NCI-H82 (cell line): ENCODE measurements around the gene TMEM267.
"Not testable (repeated sequence)": the region's sequence is repeated elsewhere in the genome, so short reads cannot be mapped to it uniquely, and the experiment has no call there.

Experiments
- DNase-seq: peaks from one replicate; lab custom pipeline; 2025; lab: John Stamatoyannopoulos, UW

TMEM267 gene

DNA sequence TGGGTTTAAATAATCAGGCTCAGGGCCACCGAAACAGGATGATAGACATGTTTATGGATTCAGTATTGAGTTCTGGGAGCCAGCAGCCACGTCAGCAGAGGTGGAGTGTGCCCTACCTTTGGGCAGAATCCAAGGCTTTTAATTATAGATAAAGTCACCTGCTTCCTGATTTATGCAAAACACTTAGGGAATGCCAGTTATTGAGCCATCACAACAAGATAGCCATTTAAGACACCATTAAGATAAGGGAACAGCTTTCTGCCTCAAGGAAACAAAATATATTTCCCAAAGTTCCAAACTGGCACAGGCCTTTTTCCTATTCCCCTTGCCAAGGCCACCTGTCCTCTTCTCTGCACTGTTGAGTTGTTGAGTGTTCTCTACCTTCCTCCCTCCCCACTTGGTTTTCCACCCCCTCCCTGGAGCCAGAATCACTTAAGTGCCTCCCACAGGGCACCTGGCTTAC, 73.8 kb downstream of the TMEM267 start:
- no peak for DNase-seq

DNA sequence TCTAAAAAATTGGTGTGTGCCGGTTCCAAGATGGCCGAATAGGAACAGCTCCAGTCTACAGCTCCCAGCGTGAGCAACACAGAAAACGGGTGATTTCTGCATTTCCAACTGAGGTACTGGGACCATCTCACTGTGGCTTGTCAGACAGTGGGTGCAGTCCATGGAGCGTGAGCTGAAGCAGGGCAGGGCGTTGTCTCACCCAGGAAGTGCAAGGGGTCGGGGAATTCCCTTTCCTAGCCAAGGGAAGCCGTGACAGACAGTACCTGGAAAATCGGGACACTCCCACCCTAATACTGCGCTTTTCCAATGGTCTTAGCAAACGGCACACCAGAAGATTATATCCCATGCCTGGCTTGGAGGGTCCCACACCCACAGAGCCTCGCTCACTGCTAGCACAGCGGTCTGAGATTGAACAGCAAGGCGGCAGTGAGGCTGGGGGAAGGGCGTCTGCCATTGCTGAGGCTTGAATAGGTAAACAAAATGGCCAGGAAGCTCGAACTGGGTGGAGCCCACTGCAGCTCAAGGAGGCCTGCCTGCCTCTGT, 81.1 kb downstream of the TMEM267 start:
- not testable (repeated sequence) for DNase-seq

DNA sequence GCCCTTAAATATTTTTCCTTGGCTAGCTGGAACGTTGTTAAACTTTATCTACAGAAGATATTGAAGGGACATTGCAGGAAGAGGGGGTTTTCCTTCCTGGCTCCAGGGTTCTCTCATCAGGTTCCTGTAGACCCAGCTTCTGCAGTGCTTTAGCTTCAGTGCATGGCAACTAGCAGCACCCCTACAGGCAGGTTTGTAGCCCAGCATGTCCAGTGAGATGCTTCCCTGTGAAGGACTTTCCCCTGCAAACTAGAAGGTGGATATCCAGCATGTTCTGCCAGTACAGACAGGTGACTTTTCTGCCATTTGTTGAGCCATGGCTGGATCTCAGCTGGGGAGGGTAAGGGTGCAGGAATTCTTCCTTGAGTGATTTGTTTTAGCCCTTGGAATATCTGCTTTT, 81.8 kb downstream of the TMEM267 start:
- peak; percentile 43 for DNase-seq

DNA sequence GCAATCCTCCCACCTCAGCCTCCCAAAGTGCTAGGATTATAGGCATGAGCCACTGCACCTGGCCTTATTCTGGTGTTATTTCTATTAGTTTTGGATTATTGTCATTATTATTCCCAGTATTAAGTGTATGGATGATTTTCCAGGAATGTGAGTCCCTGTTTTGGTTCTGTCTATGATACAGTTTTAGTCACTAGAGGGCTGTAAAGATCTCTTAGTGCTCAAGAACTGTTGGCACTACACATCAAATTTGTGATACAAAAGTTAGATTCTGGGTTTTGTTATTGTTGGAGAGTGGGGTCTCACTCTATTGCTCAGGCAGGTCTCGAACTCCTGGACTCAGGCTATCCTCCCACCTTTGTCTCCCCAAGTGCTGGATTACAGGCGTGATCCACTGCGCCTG, 83.6 kb downstream of the TMEM267 start:
- DNase-seq, result no peak

DNA sequence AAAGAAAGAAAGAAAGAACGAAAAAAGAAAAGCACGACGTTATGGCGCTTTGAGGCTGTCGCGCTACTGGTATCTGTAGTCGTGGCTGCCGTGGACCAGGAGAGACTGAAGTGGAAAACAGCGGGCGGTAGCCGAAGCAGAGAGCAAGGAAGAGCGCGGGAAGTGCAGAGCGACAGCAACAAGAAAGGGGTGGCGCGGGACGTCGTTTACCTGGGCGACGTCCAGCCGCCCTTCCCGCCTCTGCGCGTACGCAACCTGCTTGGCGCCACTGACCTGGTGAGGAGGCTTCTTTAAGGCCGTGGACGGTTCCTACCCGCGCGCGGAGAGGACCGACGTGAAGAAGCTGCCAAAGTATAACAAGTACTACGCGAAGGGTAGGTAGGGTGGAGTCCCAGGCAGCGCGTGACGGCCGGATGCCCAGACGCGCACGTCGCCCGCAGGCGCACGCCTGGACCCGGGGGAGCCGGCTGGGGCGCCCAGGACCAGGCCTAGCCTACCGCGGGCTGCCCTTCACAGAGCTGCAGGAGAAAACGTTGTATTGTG, 86.8 kb downstream of the TMEM267 start:
- DNase-seq, result no peak
